HepG2 (cell line): ENCODE results near the gene PMS2. TPM values are rescaled to one million over a fixed set of nuclear protein-coding genes. Genes with fewer than 3 reads are reported as not detected.

Experiments
- HDAC6 ChIP-seq: fragments of 200-600 bp; sonication (generic); IDR thresholded peaks from 2 replicates; pipeline ENCODE4 v1.7.0; 2017; ENCODE audit warnings: mild to moderate bottlenecking, antibody characterized with exemption, low read length, low read depth
- PREB ChIP-seq: sonication (generic); formaldehyde crosslinking; IDR thresholded peaks from 2 replicates; pipeline ENCODE4 v1.4.0; 2020; ENCODE audit warnings: missing genetic modification reagents
- TCF12 ChIP-seq, 2 experiments: fragments of 450-650 bp in 1 of 2; sonication (generic) in 1 of 2; formaldehyde crosslinking in 1 of 2; IDR thresholded peaks; 2 replicates each; pipeline versions ENCODE4 v1.6.1 to v1.8.0; 2017 to 2022; ENCODE audit warnings: antibody characterized with exemption in 1 of 2, mild to moderate bottlenecking in 1 of 2, missing genetic modification reagents in 1 of 2, moderate library complexity in 1 of 2
- THYN1 ChIP-seq: sonication (generic); formaldehyde crosslinking; IDR thresholded peaks from 2 replicates; pipeline ENCODE4 v1.8.1; 2023; ENCODE audit warnings: low read depth, mild to moderate bottlenecking, moderate library complexity, missing genetic modification reagents, borderline replicate concordance
- ZKSCAN5 ChIP-seq: sonication (generic); formaldehyde crosslinking; IDR thresholded peaks from 2 replicates; pipeline ENCODE4 v1.5.1; 2020; ENCODE audit warnings: mild to moderate bottlenecking, missing genetic modification reagents
- ZKSCAN8 ChIP-seq: IDR thresholded peaks from 2 replicates; pipeline ENCODE4 v1.6.1; 2016; ENCODE audit warnings: borderline replicate concordance, missing genetic modification reagents, missing compliant biosample characterization
- ZSCAN22 ChIP-seq: sonication (generic); formaldehyde crosslinking; IDR thresholded peaks from 2 replicates; pipeline ENCODE4 v1.4.0; 2020; ENCODE audit warnings: mild to moderate bottlenecking, missing genetic modification reagents
- polyA plus RNA-seq, 8 experiments: library from polyadenylated mRNA; depleted of rRNA in 3 of 8; stranded (reverse) in 7 of 8; unstranded in 1 of 8; fragments of >200 nt; fragmentation: Illumina TruSeq in 4 of 8; extraction: Trizol in 4 of 8; gene quantifications; 2 replicates each; pipeline versions ENCODE4 v1.2.1 to v1.2.3, GENCODE V29; 2011 to 2016; ENCODE audit warnings: low read depth in 4 of 8, missing spikeins in 1 of 8, mixed read lengths in 1 of 8; ENCODE audit not compliant: insufficient read depth in 1 of 8
- total RNA-seq, 5 experiments: library from RNA; depleted of rRNA; stranded (reverse); fragments of >200 nt; fragmentation: Illumina TruSeq; extraction: Trizol; gene quantifications; 2 replicates each; pipeline ENCODE4 v1.2.3, GENCODE V29; 2016; ENCODE audit warnings: low read depth in 1 of 5
- TF ChIP-seq, protein P1 (sequence below): IDR thresholded peaks from 2 replicates; pipeline ENCODE4 v1.4.0; 2020; ENCODE audit warnings: mild to moderate bottlenecking, missing genetic modification reagents
- TF ChIP-seq, protein P2 (sequence below): sonication (generic); formaldehyde crosslinking; IDR thresholded peaks from 2 replicates; pipeline ENCODE4 v1.4.0; 2020; ENCODE audit warnings: mild to moderate bottlenecking, missing genetic modification reagents
- TF ChIP-seq, protein P3 (sequence below): sonication (generic); formaldehyde crosslinking; IDR thresholded peaks from 2 replicates; pipeline ENCODE4 v1.8.0; 2022; ENCODE audit warnings: mild to moderate bottlenecking, missing genetic modification reagents

The PMS2 gene
- total and polyA plus RNA-seq, 2 of the 13 experiments (the other 11 are each of a cell fraction or from before 2014, with no cell fraction given), result 6.3 to 11.4 TPM

- TF ChIP-seq, protein P1, sequence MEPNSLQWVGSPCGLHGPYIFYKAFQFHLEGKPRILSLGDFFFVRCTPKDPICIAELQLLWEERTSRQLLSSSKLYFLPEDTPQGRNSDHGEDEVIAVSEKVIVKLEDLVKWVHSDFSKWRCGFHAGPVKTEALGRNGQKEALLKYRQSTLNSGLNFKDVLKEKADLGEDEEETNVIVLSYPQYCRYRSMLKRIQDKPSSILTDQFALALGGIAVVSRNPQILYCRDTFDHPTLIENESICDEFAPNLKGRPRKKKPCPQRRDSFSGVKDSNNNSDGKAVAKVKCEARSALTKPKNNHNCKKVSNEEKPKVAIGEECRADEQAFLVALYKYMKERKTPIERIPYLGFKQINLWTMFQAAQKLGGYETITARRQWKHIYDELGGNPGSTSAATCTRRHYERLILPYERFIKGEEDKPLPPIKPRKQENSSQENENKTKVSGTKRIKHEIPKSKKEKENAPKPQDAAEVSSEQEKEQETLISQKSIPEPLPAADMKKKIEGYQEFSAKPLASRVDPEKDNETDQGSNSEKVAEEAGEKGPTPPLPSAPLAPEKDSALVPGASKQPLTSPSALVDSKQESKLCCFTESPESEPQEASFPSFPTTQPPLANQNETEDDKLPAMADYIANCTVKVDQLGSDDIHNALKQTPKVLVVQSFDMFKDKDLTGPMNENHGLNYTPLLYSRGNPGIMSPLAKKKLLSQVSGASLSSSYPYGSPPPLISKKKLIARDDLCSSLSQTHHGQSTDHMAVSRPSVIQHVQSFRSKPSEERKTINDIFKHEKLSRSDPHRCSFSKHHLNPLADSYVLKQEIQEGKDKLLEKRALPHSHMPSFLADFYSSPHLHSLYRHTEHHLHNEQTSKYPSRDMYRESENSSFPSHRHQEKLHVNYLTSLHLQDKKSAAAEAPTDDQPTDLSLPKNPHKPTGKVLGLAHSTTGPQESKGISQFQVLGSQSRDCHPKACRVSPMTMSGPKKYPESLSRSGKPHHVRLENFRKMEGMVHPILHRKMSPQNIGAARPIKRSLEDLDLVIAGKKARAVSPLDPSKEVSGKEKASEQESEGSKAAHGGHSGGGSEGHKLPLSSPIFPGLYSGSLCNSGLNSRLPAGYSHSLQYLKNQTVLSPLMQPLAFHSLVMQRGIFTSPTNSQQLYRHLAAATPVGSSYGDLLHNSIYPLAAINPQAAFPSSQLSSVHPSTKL (CRISPR knock-in tag), result peak; percentile 56
- TF ChIP-seq, protein P2, sequence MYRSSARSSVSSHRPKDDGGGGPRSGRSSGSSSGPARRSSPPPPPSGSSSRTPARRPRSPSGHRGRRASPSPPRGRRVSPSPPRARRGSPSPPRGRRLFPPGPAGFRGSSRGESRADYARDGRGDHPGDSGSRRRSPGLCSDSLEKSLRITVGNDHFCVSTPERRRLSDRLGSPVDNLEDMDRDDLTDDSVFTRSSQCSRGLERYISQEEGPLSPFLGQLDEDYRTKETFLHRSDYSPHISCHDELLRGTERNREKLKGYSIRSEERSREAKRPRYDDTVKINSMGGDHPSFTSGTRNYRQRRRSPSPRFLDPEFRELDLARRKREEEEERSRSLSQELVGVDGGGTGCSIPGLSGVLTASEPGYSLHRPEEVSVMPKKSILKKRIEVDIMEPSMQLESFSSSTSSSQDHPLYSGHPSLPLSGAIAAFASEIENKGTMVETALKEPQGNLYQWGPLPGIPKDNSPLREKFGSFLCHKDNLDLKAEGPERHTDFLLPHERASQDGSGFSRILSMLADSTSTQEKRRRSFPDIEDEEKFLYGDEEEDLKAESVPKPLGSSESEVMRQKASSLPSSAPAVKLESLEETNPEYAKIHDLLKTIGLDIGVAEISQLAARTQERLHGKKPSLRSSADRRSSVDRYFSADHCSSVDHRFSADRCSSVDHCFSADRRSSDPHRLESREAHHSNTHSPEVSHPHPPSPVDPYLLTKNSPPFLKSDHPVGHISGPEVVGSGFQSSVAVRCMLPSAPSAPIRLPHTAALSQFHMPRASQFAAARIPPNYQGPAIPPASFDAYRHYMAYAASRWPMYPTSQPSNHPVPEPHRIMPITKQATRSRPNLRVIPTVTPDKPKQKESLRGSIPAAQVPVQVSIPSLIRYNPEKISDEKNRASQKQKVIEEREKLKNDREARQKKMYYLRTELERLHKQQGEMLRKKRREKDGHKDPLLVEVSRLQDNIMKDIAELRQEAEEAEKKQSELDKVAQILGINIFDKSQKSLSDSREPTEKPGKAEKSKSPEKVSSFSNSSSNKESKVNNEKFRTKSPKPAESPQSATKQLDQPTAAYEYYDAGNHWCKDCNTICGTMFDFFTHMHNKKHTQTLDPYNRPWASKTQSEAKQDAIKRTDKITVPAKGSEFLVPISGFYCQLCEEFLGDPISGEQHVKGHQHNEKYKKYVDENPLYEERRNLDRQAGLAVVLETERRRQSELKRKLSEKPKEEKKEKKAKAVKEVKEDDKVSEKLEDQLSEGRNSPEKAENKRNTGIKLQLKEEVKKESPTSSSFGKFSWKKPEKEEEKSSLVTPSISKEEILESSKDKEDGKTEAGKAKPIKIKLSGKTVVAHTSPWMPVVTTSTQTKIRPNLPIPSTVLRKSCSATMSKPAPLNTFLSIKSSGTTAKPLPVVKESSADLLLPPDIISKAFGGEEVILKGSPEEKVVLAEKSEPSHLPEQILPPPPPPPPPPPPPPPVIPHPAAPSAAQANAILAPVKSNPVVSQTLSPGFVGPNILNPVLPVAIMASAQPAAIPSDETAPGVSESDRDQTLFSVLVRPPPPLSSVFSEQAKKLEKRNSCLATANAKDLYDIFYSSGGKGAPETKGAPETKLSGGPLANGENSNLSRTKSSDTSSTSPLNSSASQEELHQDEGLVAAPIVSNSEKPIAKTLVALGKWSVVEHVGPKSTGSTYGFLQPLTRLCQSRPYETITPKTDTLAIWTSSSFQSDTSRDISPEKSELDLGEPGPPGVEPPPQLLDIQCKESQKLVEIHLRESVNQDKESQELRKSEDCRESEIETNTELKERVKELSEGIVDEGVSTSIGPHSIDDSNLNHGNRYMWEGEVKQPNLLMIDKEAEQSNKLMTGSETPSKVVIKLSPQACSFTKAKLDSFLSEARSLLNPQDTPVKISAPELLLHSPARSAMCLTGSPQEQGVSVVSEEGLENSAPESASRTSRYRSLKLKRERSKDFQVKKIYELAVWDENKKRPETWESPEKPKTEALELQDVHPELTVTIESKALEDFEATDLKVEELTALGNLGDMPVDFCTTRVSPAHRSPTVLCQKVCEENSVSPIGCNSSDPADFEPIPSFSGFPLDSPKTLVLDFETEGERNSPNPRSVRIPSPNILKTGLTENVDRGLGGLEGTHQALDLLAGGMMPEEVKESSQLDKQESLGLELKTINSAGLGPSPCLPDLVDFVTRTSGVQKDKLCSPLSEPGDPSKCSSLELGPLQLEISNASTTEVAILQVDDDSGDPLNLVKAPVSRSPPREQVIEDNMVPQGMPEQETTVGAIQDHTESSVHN, result peak; percentile 96
- TF ChIP-seq PREB (peak; percentile 98), ZKSCAN8 (peak; percentile 74; the same call in 1 of the 2 replicates), HDAC6 (no peak), THYN1 (CRISPR knock-in tag) (no peak), ZKSCAN5 (CRISPR knock-in tag) (peak; percentile 73; the same call in 1 of the 2 replicates), TCF12 (IDR thresholded peaks at IDR 0.05) (no peak), TCF12 (CRISPR knock-in tag; IDR thresholded peaks at IDR 0.05) (no peak; the same call in none of the 2 replicates), ZSCAN22 (peak; percentile 83)
- TF ChIP-seq, protein P3, sequence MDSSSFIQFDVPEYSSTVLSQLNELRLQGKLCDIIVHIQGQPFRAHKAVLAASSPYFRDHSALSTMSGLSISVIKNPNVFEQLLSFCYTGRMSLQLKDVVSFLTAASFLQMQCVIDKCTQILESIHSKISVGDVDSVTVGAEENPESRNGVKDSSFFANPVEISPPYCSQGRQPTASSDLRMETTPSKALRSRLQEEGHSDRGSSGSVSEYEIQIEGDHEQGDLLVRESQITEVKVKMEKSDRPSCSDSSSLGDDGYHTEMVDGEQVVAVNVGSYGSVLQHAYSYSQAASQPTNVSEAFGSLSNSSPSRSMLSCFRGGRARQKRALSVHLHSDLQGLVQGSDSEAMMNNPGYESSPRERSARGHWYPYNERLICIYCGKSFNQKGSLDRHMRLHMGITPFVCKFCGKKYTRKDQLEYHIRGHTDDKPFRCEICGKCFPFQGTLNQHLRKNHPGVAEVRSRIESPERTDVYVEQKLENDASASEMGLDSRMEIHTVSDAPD, result peak; percentile 80
Observed at GRCh38 chr7:6008668-6009611, at the start of gene PMS2, which contains the start of gene AIMP2 (continued).
